Prostate gland (tissue), 2 donors: Measurements from ENCODE around the gene TCEAL8.

Experiments
- POLR2A ChIP-seq: fragments of 450-650 bp; IDR thresholded peaks from one replicate; pipeline ENCODE4 v1.6.1; 2016; ENCODE audit warnings: antibody characterized with exemption, mild to moderate bottlenecking
- TF ChIP-seq, protein P1 (sequence below), 4 experiments: fragments of 200-600 bp in 2 of 4; fragments of 450-650 bp in 2 of 4; sonication (generic) in 2 of 4; IDR thresholded peaks; 1 replicate in 3 of 4; 2 replicates in 1 of 4; pipeline ENCODE4 v1.5.1; 2016 to 2019; ENCODE audit warnings: antibody characterized with exemption in 4 of 4, mild to moderate bottlenecking in 2 of 4, moderate library complexity in 2 of 4

GRCh38 chrX:103293118-103293517 lies 38.2 kb upstream of the TCEAL8 start:
- TF ChIP-seq, protein P1, sequence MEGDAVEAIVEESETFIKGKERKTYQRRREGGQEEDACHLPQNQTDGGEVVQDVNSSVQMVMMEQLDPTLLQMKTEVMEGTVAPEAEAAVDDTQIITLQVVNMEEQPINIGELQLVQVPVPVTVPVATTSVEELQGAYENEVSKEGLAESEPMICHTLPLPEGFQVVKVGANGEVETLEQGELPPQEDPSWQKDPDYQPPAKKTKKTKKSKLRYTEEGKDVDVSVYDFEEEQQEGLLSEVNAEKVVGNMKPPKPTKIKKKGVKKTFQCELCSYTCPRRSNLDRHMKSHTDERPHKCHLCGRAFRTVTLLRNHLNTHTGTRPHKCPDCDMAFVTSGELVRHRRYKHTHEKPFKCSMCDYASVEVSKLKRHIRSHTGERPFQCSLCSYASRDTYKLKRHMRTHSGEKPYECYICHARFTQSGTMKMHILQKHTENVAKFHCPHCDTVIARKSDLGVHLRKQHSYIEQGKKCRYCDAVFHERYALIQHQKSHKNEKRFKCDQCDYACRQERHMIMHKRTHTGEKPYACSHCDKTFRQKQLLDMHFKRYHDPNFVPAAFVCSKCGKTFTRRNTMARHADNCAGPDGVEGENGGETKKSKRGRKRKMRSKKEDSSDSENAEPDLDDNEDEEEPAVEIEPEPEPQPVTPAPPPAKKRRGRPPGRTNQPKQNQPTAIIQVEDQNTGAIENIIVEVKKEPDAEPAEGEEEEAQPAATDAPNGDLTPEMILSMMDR (IDR thresholded peaks at IDR 0.05), result no peak
- TF ChIP-seq POLR2A, result no peak
